Measurements from ENCODE around the gene SLC22A31. TPM values are rescaled to one million over a fixed set of nuclear protein-coding genes. Genes with fewer than 3 reads are reported as not detected.
A peak's percentile ranks its signal among the peaks of the same experiment; 100 is the strongest.

The SLC22A31 gene
- total and polyA plus RNA-seq, 9 of the 15 experiments (the other 6 are each of a cell fraction or from before 2014, with no cell fraction given): 0.29 to 2.2 (median 0.47) TPM; not detected in 3

DNA sequence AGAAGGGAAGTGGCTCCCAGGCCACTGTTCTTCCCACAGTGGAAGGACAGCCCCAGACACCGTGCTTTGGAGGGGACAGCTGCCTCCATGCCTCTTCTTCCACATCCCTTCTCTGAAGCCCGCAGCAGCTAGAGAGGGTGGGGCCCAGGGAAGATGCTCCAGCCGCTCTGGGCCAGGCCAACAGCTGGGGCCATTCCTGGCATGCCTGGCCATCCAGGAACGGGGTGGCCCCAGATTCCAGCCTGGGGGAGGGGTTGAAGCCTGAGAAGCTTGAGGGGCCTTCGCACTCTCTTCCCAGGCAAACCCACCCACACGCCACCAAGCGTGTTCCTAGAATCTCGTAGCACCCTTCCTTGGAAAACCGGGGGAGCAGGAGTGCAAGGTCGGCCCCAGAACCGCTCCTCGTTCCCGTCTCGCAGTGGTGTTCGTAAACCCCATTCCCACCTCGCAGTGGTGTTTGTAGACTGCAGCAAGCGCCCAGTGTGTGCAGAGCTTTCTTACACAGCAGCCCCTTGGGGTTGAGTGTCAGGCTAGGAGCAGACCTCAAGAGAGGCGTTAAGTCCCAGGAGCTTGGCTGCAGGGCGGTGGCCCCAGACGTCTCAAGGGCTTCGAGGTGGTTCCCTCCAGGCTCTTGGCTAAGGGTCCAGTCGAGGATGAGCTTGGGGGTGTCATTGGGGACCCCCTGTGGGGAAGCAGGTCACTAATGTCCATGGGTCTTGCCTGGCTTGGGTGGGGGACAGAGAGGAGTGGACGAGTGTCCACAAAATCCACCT is 26.1 kb downstream of the SLC22A31 start:
- Histone ChIP-seq H3K36me3 (ENCODE audit: control insufficient read depth, insufficient read depth, low read length) (no peaks in the 10 kb centered on the region), H3K4me1 (replicated peaks in 1 of 2; ENCODE audit: control insufficient read depth in 2 of 2, insufficient read depth in 2 of 2, low read length in 2 of 2) (peaks cover 10 to 91% of the 10 kb centered on the region in 2 experiments; a peak in 4 of 5 replicates), H3K9me1 (ENCODE audit: control insufficient read depth, insufficient read depth, low read length) (no peaks in the 10 kb centered on the region), H3K4me2 (ENCODE audit: insufficient read depth, low read length) (no peak overlapping the region), H3K27me3 (ENCODE audit: control insufficient read depth in 2 of 2, insufficient read depth in 2 of 2, low read length in 2 of 2) (peaks cover 0 to 34% of the 10 kb centered on the region in 2 experiments; a peak in 2 of 5 replicates), H3K79me2 (ENCODE audit: control insufficient read depth, insufficient read depth, low read length) (no peaks in the 10 kb centered on the region), H3K27ac (ENCODE audit: extremely low read depth, low read depth, low read length) (no peak overlapping the region), H3K9me3 (replicated peaks; ENCODE audit: control insufficient read depth, insufficient read depth, low read depth, low read length) (no peaks in the 10 kb centered on the region), H3K9ac (ENCODE audit: insufficient read depth in 1 of 2, low read depth in 2 of 2, low read length in 2 of 2) (0 out of 4 replicates have a peak overlapping the region, but pooled peaks of 1 of the 2 experiments have one; percentile 26), H2AFZ (ENCODE audit: low read depth, low read length) (no peak overlapping the region), H4K20me1 (replicated peaks; ENCODE audit: control insufficient read depth, insufficient read depth, low read length) (peaks cover 3% of the 10 kb centered on the region; the same call in 1 of the 2 replicates), H3K4me3 (no peak overlapping the region)
- ATAC-seq: no peak
- CTCF ChIA-PET (ENCODE audit: low intra/inter-chr PET ratio): no interaction called here
- peak in 1 of 4 experiments; percentile 26 for DNase-seq (ENCODE audit: extremely low read depth in 1 of 4, low spot score in 3 of 4)
- in situ Hi-C loops (cut with MboI) (no loop called here), intact Hi-C loops (cut with micrococcal nuclease) (no loop called here)
- 10% methylated on average over 23 of the region's 23 CpGs for WGBS (ENCODE audit: insufficient coverage, low coverage, missing lambda C conversion rate)
- POLR2A ChIA-PET: interaction anchor here (0.7 to 1.6 kb wide), 5 partner anchors 9 to 464 kb away, joined by 3 to 6 read pairs (median 3); no protein-coding TSS in a partner anchor
- no TSS peak for BruUV-seq (replicated peaks)
- no peak for TF ChIP-seq CEBPG (CRISPR knock-in tag; IDR thresholded peaks at IDR 0.05)
- TF ChIP-seq CEBPG (tag; conservative IDR thresholded peaks at IDR 0.05 in 1 of 2, IDR thresholded peaks at IDR 0.05 in 1 of 2): no peak
- TF ChIP-seq, protein P1, sequence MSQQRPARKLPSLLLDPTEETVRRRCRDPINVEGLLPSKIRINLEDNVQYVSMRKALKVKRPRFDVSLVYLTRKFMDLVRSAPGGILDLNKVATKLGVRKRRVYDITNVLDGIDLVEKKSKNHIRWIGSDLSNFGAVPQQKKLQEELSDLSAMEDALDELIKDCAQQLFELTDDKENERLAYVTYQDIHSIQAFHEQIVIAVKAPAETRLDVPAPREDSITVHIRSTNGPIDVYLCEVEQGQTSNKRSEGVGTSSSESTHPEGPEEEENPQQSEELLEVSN (IDR thresholded peaks at IDR 0.05; ENCODE audit: borderline replicate concordance in 1 of 2, extremely low read depth in 1 of 2, insufficient read depth in 1 of 2, insufficient read length in 1 of 2, low read depth in 1 of 2, low read length in 1 of 2, poor library complexity in 1 of 2, severe bottlenecking in 1 of 2): peak in 1 of 2 experiments; percentile 30
- no peak for TF ChIP-seq NR4A1 (CRISPR knock-in tag; IDR thresholded peaks at IDR 0.05)
- no peak for TF ChIP-seq NR4A1 (tag; IDR thresholded peaks at IDR 0.05)
- no peak for TF ChIP-seq NFIX (CRISPR knock-in tag; IDR thresholded peaks at IDR 0.05; ENCODE audit: low read depth)
- FAIRE-seq: peak; percentile 15
